ENCODE data around the gene KISS1R. TPM values are rescaled to one million over a fixed set of nuclear protein-coding genes. Genes with fewer than 3 reads are reported as not detected.

The KISS1R gene
- polyA plus RNA-seq, 1 donor, result 0.33 TPM

GRCh38 chr19:947707-948539 is 30.8 kb downstream of the KISS1R start:
- Histone ChIP-seq H3K27me3 (ENCODE audit: control insufficient read depth, insufficient read depth, low read length) (no peaks in the 10 kb centered on the region), H3K9me3 (ENCODE audit: control insufficient read depth, low read depth, low read length) (peaks cover 14% of the 10 kb centered on the region), H3K36me3 (ENCODE audit: control insufficient read depth, insufficient read depth, low read length) (peaks cover 50% of the 10 kb centered on the region), H3K4me3 (ENCODE audit: low read length) (no peak overlapping the region), H3K27ac (ENCODE audit: low read length) (peak overlapping the region; percentile 73), H3K4me1 (ENCODE audit: control insufficient read depth, insufficient read depth, low read length) (peaks cover 85% of the 10 kb centered on the region)
- no CpG with 5 or more reads among the region's 47 CpGs for WGBS (ENCODE audit: insufficient coverage, low lambda C conversion rate)
- DNase-seq, result peak in 1 of 2 donors; percentile 38

GRCh38 chr19:948842-949496 is 31.8 kb downstream of the KISS1R start:
- no peak for DNase-seq
- Histone ChIP-seq H3K4me1 (ENCODE audit: control insufficient read depth, insufficient read depth, low read length) (peaks cover 84% of the 10 kb centered on the region), H3K27me3 (ENCODE audit: control insufficient read depth, insufficient read depth, low read length) (no peaks in the 10 kb centered on the region), H3K36me3 (ENCODE audit: control insufficient read depth, insufficient read depth, low read length) (peaks cover 41% of the 10 kb centered on the region), H3K9me3 (ENCODE audit: control insufficient read depth, low read depth, low read length) (peaks cover 14% of the 10 kb centered on the region), H3K4me3 (ENCODE audit: low read length) (no peak overlapping the region), H3K27ac (ENCODE audit: low read length) (peak overlapping the region; percentile 88)
- WGBS (ENCODE audit: insufficient coverage, low lambda C conversion rate), result no CpG with 5 or more reads among the region's 25 CpGs

- Histone ChIP-seq H3K27me3 (ENCODE audit: control insufficient read depth, insufficient read depth, low read length) (no peaks in the 10 kb centered on the region), H3K4me3 (ENCODE audit: low read length) (no peak overlapping the region), H3K9me3 (ENCODE audit: control insufficient read depth, low read depth, low read length) (peaks cover 14% of the 10 kb centered on the region), H3K4me1 (ENCODE audit: control insufficient read depth, insufficient read depth, low read length) (peaks cover 84% of the 10 kb centered on the region), H3K36me3 (ENCODE audit: control insufficient read depth, insufficient read depth, low read length) (peaks cover 35% of the 10 kb centered on the region), H3K27ac (ENCODE audit: low read length) (peak overlapping the region; percentile 98)
- DNase-seq, result no peak
- WGBS (ENCODE audit: insufficient coverage, low lambda C conversion rate), result no CpG with 5 or more reads among the region's 17 CpGs
These were observed 33.4 kb downstream of the KISS1R start for GRCh38 chr19:950352-951066.

- no peak for DNase-seq
- H3K27me3 ChIP-seq (ENCODE audit: control insufficient read depth, insufficient read depth, low read length), result no peaks in the 10 kb centered on the region
- no CpG with 5 or more reads among the region's 14 CpGs for WGBS (ENCODE audit: insufficient coverage, low lambda C conversion rate)
- H3K4me3 ChIP-seq (ENCODE audit: low read length), result no peak overlapping the region
- H3K9me3 ChIP-seq (ENCODE audit: control insufficient read depth, low read depth, low read length), result peaks cover 13% of the 10 kb centered on the region
- H3K36me3 ChIP-seq (ENCODE audit: control insufficient read depth, insufficient read depth, low read length), result peaks cover 22% of the 10 kb centered on the region
- peaks cover 88% of the 10 kb centered on the region for H3K4me1 ChIP-seq (ENCODE audit: control insufficient read depth, insufficient read depth, low read length)
- H3K27ac ChIP-seq (ENCODE audit: low read length), result peak overlapping the region; percentile 98
These were observed 35.0 kb downstream of the KISS1R start for GRCh38 chr19:952049-952679.

- Histone ChIP-seq H3K36me3 (ENCODE audit: control insufficient read depth, insufficient read depth, low read length) (peaks cover 19% of the 10 kb centered on the region), H3K27me3 (ENCODE audit: control insufficient read depth, insufficient read depth, low read length) (no peaks in the 10 kb centered on the region), H3K9me3 (ENCODE audit: control insufficient read depth, low read depth, low read length) (peaks cover 13% of the 10 kb centered on the region), H3K4me1 (ENCODE audit: control insufficient read depth, insufficient read depth, low read length) (peaks cover 88% of the 10 kb centered on the region), H3K4me3 (ENCODE audit: low read length) (peak overlapping the region; percentile 48), H3K27ac (ENCODE audit: low read length) (peak overlapping the region; percentile 98)
- peak; percentile 96 to 99 for DNase-seq
- WGBS (ENCODE audit: insufficient coverage, low lambda C conversion rate), result no CpG with 5 or more reads among the region's 21 CpGs
These were observed 35.7 kb downstream of the KISS1R start for GRCh38 chr19:952680-953444.

- Histone ChIP-seq H3K27me3 (ENCODE audit: control insufficient read depth, insufficient read depth, low read length) (no peaks in the 10 kb centered on the region), H3K4me3 (ENCODE audit: low read length) (peak overlapping the region; percentile 48), H3K9me3 (ENCODE audit: control insufficient read depth, low read depth, low read length) (peaks cover 11% of the 10 kb centered on the region), H3K27ac (ENCODE audit: low read length) (peak overlapping the region; percentile 98), H3K4me1 (ENCODE audit: control insufficient read depth, insufficient read depth, low read length) (peaks cover 80% of the 10 kb centered on the region), H3K36me3 (ENCODE audit: control insufficient read depth, insufficient read depth, low read length) (peaks cover 14% of the 10 kb centered on the region)
- no CpG with 5 or more reads among the region's 33 CpGs for WGBS (ENCODE audit: insufficient coverage, low lambda C conversion rate)
- DNase-seq, result peak in 1 of 2 donors; percentile 22
These were observed 36.5 kb downstream of the KISS1R start for GRCh38 chr19:953445-954271.

- DNase-seq, result no peak
- Histone ChIP-seq H3K27me3 (ENCODE audit: control insufficient read depth, insufficient read depth, low read length) (no peaks in the 10 kb centered on the region), H3K36me3 (ENCODE audit: control insufficient read depth, insufficient read depth, low read length) (peaks cover 17% of the 10 kb centered on the region), H3K4me3 (ENCODE audit: low read length) (peak overlapping the region; percentile 48), H3K27ac (ENCODE audit: low read length) (peak overlapping the region; percentile 98), H3K9me3 (ENCODE audit: control insufficient read depth, low read depth, low read length) (peaks cover 6% of the 10 kb centered on the region), H3K4me1 (ENCODE audit: control insufficient read depth, insufficient read depth, low read length) (peaks cover 78% of the 10 kb centered on the region)
- WGBS (ENCODE audit: insufficient coverage, low lambda C conversion rate), result no CpG with 5 or more reads among the region's 14 CpGs
These were observed 37.1 kb downstream of the KISS1R start for GRCh38 chr19:954272-954671.

GRCh38 chr19:954672-955494 is 37.8 kb downstream of the KISS1R start:
- Histone ChIP-seq H3K4me1 (ENCODE audit: control insufficient read depth, insufficient read depth, low read length) (peaks cover 78% of the 10 kb centered on the region), H3K9me3 (ENCODE audit: control insufficient read depth, low read depth, low read length) (peaks cover 4% of the 10 kb centered on the region), H3K27me3 (ENCODE audit: control insufficient read depth, insufficient read depth, low read length) (no peaks in the 10 kb centered on the region), H3K36me3 (ENCODE audit: control insufficient read depth, insufficient read depth, low read length) (peaks cover 20% of the 10 kb centered on the region), H3K27ac (ENCODE audit: low read length) (peak overlapping the region; percentile 98), H3K4me3 (ENCODE audit: low read length) (peak overlapping the region; percentile 48)
- no CpG with 5 or more reads among the region's 43 CpGs for WGBS (ENCODE audit: insufficient coverage, low lambda C conversion rate)
- peak; percentile 68 to 81 for DNase-seq

Measured in large intestine (tissue), 3 donors.